Raji (cell line): ENCODE results near the gene APPL2.

Experiments used
- POLR2A ChIP-seq: IDR thresholded peaks from 2 replicates; pipeline ENCODE4 v1.6.1; 2011; ENCODE audit warnings: low read depth, low read length, control low read depth; ENCODE audit not compliant: insufficient read depth

The APPL2 gene

DNA sequence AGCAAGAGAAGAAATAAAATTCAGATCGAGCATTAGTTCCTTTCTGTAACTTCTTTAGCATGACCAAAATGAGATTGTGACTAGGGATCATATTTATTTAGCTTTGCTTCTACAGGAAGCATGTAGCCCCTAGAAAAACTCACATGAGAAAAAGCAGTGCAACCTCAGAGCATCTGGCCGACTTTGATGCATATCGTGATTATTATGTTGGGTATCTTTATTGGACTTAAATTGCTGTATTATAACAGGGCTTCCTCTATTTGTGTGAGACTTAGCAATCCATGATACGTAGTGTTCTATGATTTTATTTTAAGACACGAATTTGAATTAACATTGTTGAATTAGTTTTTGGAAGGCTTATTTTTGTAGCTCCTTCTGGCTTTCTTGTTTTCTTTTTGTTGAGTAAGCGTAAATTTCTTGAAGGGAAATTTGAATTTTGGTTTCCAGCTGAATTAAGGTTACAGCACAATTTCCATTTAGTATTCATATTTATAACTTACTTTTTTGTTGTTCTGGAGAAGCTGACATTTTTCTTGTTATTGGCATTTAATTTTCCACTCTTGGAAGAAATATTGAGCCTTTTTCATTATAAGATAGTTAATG lies 94.6 kb downstream of the APPL2 start:
- TF ChIP-seq POLR2A: no peak

DNA sequence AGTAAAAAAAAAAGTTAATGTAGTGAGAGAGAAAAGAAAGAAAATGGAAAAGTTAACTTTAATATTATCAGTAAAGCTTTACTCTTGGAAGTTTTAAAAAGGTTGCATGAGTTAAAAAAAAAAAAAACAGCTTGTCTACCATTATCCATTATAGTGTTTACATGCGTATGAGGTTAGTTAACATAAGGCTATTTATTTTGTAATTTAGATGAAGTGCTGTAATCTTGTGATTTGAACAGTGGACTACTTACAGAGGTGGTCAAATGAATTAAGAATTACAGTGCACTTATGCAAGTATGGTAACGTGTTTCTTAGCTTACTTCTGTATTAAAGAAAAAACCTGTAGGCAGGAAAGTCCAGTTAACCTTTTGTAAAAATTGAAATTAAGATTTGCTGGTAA lies 97.7 kb downstream of the APPL2 start:
- TF ChIP-seq POLR2A: no peak
